Measurements from ENCODE around the gene CEP128.
"Not testable (repeated sequence)": the region's sequence is repeated elsewhere in the genome, so short reads cannot be mapped to it uniquely, and the experiment has no call there.

Gene CEP128

DNA sequence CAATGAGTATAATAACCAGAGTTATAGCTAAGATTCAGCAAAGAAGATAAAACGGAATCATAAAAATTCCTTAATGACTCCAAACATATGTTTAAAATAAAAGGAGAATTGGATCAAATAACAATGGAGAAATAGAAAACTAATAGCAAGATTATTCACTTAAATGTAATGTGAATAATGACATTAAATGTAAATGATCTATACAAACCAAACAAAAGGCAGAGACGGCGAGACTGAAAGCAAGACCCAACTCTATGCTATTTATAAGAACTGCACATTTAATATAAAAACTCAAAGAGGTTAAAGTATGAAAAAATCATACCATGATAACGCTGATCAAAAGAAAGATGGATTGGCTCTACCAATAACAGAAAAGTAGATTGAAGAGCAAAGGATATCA, 10.0 kb upstream of the CEP128 start:
- DNase-seq, result no peak

GRCh38 chr14:80948291-80948690, 6.8 kb upstream of the CEP128 start:
- no peak for DNase-seq

GRCh38 chr14:80946797-80947196, 5.3 kb upstream of the CEP128 start:
- DNase-seq, result no peak

GRCh38 chr14:80946187-80946586, 4.6 kb upstream of the CEP128 start:
- DNase-seq, result no peak

- no peak for DNase-seq
These were observed 3.5 kb upstream of the CEP128 start for GRCh38 chr14:80944861-80945617.

- DNase-seq, result no peak
These were observed 658 bp upstream of the CEP128 start for GRCh38 chr14:80942191-80942600.

- no peak for DNase-seq
These were observed 1.4 kb downstream of the CEP128 start for GRCh38 chr14:80940146-80940545.

GRCh38 chr14:80933686-80934085, 7.9 kb downstream of the CEP128 start:
- no peak for DNase-seq

DNA sequence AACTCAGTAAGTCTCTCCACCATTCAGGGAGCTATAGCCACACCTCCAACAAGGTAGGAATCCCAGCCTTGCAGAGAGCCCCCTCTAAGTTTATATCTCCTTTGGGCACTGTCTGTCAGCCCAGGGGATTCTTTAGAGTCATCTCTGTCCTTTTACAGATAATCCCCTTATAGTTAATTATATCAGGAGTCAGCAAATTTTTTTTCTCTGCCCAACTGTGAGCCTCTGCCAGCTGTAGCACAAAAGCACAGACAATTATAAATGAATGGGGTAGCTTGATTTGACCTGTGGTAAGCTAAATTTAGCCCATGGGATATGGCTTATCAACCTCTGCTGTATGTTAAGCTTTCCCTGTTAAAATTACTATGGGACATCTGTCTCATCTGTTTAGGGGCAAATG, 8.3 kb downstream of the CEP128 start:
- DNase-seq, result no peak

DNA sequence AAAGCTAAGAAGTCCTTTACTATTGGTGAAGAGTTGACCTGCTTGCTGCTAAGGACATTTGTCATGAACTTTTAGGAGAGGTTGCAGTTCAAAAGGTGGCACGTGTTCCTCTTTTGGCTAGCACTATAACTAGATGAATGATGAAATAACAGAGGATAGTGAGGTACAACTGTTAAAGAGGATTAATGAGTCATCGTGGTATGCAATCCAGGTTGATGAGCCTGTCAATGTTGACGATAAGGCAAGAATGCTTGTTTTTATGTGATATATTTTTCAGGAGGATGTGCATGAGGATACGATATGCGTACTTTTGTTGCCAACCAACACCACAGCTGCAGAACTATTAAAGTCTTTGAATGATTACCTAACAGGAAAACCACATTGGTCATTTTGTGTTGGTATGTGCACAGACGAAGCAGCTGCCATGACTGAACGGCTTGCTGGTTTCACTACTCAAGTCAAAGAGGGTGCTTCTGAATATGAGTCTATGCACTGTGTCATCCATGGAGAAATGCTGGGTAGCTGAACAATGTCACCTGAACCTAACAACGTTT, 10.6 kb downstream of the CEP128 start:
- no peak for DNase-seq

DNA sequence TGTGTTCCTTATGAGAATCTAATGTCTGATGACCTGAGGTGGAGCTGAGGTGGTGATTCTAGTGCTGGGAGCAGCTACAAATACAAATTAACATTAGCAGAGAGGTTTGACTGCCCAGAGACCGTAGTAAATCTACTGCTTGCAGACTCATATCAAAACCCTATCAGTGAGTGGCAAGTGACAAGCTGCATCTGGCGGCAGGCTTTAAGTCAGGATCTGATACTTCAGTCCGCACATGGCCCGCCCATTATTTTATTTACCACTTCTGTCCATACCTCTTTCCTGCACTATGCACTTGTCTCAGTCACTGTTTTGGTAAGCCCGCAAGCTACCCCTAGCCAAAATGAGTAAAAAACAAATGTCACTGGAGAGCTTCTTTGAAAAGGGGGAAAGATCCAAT, 11.4 kb downstream of the CEP128 start:
- no peak for DNase-seq

GRCh38 chr14:80927083-80927989, 14.2 kb downstream of the CEP128 start:
- no peak for DNase-seq

GRCh38 chr14:80926397-80927082, 15.0 kb downstream of the CEP128 start:
- DNase-seq, result no peak

DNA sequence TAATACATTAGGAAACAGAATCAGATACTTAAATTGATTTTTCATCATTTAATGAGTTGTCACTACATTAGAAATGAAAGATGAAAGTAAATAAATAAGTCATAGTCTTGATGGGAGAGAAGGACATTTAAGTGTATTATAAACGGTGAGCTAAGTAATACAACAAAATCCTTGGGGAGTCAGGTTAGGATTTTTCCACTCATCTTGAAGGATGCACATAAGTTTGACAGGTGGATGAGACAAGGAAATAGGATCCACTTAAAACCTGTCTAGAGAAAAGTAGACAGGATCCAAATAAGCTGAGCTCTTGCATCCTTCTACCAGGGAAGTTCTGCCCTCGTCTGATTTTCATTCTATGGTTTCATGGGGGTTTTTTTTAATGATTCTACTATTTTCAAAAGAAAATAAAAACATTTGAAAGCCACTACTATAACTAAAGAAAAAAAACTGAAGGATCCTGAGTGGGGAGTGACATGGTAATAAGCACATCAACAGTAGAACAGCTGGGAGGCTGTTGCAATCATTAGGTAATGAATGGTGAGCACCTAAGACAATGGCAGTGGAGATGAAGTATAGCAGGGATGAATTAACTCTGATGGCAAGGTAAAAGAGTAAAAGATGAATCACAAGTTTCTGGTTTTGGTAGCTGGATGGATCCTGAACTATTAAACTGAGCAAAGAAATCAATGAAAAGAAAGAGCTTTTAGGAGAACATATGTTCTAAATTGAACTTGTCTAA, 17.0 kb downstream of the CEP128 start:
- no peak for DNase-seq

DNA sequence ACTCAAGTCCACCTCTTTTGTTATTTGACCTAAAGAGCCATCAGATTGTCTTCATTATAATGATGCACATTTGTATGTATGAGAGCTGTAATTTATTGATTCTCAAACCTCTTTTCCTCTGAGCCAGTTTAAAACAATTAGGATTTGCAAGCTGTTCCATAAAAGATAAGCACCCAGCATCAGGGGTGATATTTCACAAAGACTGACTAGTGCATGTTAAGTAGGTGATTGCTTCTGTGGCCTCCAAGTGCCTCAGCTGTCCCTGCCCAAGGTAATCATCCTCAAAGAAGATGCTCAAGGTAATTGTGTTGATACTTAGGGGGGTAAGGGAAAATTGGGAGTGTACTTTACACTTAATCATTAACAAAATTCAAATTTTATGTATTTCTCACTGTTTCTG, 18.2 kb downstream of the CEP128 start:
- no peak for DNase-seq

DNA sequence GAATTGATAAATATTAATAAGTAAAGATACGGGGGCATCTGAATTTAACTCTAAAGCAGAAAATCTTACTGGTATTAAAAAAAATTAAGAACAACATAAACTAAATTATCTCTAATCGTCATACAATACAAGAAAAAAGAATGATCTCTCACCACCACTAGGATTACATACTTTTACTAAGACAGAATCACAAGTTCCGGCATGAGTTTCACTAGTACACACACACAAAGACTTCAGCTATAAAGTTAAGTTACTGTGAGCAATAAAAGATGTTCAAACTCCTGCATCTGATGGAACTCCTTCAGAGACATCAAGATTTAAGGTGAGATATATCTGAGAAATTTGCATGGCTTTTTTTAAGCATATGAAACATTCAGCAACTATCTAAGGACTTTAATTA, 21.9 kb downstream of the CEP128 start:
- DNase-seq, result no peak

DNA sequence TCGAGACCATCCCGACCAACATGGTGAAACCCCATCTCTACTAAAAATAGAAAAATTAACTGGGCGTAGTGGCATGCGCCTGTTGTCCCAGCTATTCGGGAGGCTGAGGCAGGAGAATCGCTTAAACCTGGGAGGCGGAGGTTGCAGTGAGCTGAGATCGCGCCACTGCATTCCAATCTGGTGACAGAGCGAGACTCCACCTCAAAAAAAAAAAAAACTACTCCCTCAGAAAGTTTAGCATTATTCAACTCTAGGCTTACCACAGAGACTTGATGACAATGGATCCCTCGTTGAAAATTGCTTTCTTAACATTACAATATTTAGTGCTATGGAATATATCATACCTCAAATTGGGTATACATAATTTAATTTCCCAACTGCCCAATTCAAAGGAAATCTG, 29.5 kb downstream of the CEP128 start:
- not testable (repeated sequence) for DNase-seq

DNA sequence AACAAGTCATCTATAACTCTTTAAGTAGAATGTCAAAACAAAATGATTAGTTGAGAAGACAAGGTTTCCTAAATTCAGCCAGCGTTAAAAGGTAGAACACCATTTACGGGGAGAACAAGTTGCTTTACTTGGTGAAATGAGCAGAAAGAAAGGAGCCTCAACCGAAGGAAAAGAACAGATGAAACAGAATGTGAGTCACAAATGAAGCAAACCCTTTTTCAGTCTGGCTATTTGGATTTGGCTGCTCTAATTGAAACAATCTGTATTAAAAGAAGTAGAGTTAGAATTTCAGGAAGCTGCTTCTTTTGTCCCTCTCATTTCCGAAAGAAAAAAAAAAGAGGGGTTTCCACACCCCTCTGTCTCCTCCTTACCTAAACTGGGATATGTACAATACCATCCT, 34.6 kb downstream of the CEP128 start:
- no peak for DNase-seq

- no peak for DNase-seq
These were observed 35.2 kb downstream of the CEP128 start for GRCh38 chr14:80906336-80906735.

DNA sequence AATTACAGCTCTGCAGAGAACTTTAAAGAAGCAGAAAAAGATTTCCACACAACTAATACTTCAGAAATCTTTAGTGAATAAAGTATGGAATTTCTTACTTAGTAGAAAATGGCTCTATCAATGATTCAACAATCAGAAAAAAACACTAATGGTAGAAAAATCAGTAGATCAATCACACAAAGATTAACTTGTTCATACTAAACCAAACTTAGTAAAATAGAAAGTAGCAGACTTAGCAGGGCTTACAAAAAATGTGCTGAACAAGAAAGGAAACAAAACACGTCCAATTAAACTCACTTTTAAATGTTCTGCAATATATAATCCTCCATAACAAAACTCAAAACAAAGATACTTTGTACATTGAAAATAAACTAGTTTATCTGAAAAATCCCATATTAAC, 38.9 kb downstream of the CEP128 start:
- DNase-seq, result no peak

GRCh38 chr14:80901822-80902221, 39.7 kb downstream of the CEP128 start:
- DNase-seq, result no peak

GRCh38 chr14:80901260-80901659, 40.3 kb downstream of the CEP128 start:
- no peak for DNase-seq

GRCh38 chr14:80872645-80873044, 68.9 kb downstream of the CEP128 start:
- DNase-seq, result no peak
